ENCODE data around the gene GLE1. TPM values are rescaled to one million over a fixed set of nuclear protein-coding genes. Genes with fewer than 3 reads are reported as not detected.

GLE1 gene
- total RNA-seq (2014; rRNA removed; shearing (Covaris generic)): 39.0 and 45.0 TPM in 2 replicates
- 30.2 and 32.2 TPM in 2 replicates for polyA plus RNA-seq (2015; cell fraction: cytosol; rRNA removed)
- 47.2 and 48.1 TPM in 2 replicates for polyA plus RNA-seq (2015; cell fraction: nucleus; rRNA removed)

GRCh38 chr9:128504485-128505413 is at the start of gene GLE1:
Gene GLE1, plus strand, starts transcription at chr9:128504719. Its CDS starts 87 bp downstream, at chr9:128504806.
- DNase-seq (ENCODE audit: low read depth): peak; percentile 86

- DNase-seq (ENCODE audit: low read depth): no peak
These were observed 49.5 kb upstream of the GLE1 start for GRCh38 chr9:128454991-128455390.

DNA sequence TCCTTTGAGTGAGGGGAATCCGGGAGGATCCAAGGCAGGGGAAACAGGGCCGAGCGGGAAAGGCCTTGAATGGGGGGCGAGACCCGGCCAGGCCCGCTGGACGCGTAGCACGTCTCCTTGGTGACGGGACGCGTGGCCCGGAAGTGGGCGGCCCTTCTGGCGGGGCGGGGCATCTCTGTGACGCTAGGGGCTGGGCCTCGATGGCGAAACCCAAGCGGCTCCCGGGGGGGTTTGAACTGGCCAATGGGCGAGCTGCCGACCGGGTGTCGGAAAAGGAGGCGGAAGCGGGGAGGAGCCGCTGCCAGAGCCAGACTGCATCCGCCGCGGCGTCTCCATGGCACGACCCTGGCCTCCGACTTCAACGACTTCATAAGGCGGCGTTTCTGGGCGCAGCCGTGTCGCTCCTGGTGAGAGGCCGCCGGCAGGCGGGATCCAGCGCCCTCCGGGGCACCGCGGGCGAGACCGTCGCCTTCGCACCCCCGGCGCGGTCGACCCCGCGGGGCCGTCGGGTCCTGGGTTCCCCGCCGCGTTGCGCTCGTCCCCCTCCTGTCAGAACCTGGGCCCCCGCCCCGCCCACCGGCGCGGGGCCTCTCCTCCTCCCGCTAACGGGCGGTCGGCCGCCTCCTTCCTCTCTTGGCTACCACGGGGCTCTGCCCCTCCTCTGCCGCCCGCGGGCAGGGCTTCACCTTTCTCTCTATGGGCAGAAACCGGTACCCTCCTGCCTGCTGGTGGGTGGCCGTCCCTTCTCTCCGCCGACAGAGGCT is 48.5 kb upstream of the GLE1 start, which contains the start of gene ODF2:
ODF2 (plus strand) TSS at position 158 of the 764 bp plus-strand sequence; CDS start at position 244, 86 bp downstream.
- DNase-seq (ENCODE audit: low read depth): peak; percentile 96

DNA sequence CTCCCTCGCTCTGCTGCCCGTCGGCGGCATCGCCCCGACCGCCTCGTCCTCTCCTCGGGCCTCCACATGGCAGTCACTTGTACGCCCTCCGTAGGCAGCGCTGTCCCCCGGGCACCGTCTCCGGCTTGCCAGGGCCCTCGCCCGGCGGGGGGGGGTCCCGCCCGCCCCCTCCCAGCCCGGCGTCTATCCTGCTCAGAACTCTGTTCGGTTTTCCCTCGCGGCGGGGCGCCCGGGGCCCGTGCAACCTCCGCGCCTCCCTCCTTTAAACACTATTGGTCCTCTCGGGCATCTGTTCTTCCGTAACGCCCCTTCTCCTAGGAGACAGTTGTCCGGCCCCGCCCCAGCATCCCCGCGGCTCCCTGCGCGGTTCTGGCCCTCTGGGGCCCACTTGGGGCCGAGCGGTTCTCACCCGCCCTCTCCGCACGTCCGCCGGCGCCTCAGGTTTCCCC is 47.9 kb upstream of the GLE1 start:
- DNase-seq (ENCODE audit: low read depth): peak; percentile 70

DNA sequence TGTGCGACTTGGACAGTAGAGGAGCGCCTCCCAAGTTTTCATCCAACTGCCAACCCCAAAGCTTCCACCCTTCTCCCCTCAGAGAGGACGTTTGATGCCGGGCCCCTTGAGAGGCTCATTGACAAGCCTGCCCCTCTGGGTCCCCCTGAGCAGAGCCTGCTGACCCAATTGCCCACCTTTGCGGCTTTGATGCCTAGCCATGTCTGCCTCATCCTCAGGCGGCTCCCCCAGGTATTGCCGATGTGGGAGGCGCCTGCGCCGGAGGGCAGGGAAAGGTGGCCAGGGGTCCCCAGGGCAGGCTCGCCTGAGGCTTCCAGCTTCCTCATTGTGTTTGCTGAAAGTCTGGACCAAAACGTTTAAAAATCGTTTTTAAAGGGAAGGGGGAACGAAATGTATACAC is 47.3 kb upstream of the GLE1 start:
- no peak for DNase-seq (ENCODE audit: low read depth)

GRCh38 chr9:128459011-128459410 is 45.5 kb upstream of the GLE1 start:
- no peak for DNase-seq (ENCODE audit: low read depth)

- DNase-seq (ENCODE audit: low read depth): no peak
These were observed 35.4 kb upstream of the GLE1 start for GRCh38 chr9:128469070-128469469.

DNA sequence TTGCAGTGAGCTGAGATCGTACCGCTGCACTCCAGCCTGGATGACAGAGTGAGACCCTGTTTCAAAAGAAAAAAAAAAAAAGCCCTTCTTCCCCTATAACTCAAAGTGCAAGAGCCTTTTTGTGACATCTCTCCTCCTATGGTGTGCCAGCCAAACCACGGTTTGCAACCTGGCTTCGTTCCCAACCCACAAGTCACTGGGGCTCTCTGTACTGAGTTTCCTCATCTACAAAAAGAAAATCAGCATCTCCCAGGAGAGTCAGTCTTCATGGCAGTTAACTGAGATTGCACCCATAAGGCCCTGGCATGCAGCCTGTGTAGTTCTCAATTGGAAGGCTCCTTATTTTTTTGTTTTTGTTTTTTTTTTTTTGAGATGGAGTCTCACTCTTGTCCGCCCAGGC is 34.0 kb upstream of the GLE1 start:
- DNase-seq (ENCODE audit: low read depth): peak; percentile 42

DNA sequence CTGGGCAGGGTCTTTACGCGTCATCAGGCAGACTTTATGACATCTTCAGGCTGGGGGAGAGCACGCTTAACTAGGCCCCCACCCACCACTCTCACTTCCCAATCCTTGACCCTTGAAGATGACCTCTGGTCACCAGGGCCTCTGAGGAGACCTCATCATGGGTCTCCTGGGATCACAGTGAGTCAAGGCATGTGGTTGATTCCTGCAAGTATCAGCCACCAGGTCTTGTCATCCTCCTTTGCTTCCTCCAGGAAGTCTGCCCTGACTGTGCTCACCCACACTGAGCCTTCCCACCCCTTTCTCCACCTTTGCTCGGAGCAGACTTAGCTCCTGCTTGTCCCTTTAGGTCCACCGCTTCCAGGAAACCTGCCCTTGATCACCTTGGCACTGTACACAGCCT is 31.4 kb upstream of the GLE1 start:
- no peak for DNase-seq (ENCODE audit: low read depth)

- DNase-seq (ENCODE audit: low read depth): no peak
These were observed 28.7 kb upstream of the GLE1 start for GRCh38 chr9:128475867-128476266.

DNA sequence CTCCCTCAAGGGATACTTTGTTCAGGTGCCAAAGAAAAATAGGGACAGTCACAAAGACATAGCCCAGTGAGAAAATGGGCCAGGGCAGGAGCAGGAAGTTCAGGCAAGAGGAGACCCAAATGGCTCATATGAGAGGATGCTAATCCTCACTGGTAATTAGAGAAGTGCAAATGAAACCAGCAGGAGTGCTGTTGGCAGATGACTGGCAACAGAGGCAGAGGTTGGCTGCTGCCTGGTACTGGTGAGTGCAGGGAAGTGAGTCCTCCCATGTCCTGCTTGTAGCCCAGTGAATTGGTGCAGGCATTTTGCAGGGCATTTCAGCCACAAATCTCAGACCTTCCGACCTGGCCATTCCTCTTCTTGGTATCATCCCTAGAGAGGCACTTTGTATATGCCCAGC is 25.3 kb upstream of the GLE1 start:
- no peak for DNase-seq (ENCODE audit: low read depth)

DNA sequence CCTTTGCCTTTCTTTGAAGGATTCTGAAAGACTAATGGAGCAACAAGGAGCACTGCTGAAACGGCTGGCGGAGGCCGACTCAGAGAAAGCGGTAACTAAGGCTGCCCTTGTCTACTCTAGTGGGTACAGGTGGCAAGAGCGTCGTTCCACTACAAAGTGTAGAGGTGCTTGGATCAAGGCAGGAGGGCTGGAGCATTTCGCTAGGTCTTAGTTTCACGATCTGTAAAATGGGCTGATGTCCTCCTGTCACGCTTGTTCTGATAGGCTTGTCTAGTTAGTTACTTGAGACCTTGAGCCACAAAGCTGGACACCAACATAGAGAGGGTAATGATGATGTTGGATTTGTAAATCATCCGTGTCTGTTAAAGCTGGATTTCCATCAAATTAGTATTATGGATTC is 23.0 kb upstream of the GLE1 start:
- no peak for DNase-seq (ENCODE audit: low read depth)

- DNase-seq (ENCODE audit: low read depth): no peak
These were observed 22.3 kb upstream of the GLE1 start for GRCh38 chr9:128482186-128482585.

- DNase-seq (ENCODE audit: low read depth): no peak
These were observed 19.7 kb upstream of the GLE1 start for GRCh38 chr9:128484686-128485413.

- DNase-seq (ENCODE audit: low read depth): no peak
These were observed 19.1 kb upstream of the GLE1 start for GRCh38 chr9:128485414-128485855.

DNA sequence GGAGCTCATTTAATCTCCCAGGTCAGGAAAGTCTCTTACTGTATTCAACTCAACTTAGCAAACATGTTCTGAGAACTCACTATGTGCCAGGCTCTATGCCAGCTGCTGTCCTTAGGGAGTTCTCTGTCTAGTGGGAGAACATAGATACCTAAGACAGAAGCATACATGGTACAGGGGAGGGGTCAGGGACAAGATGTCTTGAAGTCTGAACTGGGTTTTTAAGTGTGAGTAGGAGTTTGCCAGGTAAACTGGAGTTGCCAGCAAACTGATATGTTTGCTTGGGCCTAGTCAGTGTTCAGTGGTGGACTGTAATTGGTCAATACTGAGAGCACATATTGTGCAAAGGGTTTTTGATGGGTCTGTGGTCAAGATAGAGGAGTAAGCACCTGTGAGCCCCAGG is 18.3 kb upstream of the GLE1 start:
- DNase-seq (ENCODE audit: low read depth): no peak

- DNase-seq (ENCODE audit: low read depth): no peak
These were observed 11.1 kb upstream of the GLE1 start for GRCh38 chr9:128493424-128493823.

DNA sequence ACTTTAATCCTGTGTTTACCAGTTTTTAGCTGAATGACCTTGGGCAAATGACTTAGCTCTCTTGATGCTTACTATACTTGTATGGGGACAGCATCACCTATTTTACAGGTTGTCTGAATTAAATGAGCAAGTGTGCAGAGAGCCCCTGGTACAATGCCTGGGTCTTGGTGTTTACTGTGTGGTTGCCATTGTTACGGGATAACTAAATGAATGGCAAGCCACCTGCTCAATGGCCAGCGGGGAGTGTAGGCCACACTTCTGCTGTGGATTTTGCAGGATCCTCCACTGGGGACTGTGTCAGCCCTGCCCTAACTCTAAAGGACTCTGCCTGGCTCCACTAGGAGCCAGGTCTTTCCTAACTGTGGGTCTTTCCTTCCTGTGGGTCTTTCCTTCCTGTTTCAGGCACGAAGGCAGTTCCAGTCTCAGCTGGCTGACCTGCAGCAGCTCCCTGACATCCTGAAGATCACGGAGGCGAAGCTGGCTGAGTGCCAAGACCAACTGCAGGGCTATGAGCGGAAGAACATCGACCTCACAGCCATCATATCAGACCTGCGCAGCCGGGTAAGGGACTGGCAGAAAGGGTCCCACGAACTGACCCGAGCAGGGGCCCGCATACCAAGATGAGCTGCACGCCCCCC is 10.3 kb upstream of the GLE1 start:
- no peak for DNase-seq (ENCODE audit: low read depth)

DNA sequence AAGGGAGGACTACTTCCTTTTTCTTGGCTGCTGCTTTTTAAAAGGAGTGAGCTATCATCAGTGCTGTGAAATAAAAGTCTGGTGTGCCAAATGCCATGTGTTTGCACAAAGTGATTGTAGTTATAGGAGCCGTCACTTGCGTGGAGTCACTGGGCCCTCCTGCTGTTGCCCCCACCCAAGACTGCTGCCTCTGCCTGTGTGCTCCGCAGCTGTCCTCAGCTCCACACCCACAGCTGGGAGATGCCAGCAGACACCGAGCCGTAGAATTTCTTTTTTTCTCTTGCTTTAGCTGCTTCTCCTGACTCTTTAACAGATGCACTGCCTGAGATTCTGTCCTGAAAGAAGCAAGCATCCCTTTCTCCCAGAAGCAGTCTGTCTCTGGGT is 9.8 kb upstream of the GLE1 start:
- DNase-seq (ENCODE audit: low read depth): no peak

DNA sequence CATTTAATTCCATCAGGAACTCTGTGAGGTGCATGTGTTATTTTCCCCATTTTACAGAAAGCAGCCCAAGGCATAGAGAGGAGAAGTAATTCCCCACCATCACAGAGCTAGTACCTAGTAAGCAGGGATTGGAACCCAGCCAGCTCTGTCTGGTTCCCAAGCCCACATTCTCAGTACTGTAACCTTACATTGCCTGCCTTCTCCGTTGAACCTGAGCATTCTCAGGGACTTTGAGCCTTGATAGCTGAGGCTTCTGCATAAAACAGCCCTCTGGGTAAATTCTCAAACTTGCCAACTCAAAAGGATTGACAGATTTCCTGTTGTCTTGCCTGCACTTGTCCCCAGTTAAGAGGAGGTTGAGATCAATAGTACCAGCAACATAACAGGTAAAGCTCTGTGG is 9.2 kb upstream of the GLE1 start:
- no peak for DNase-seq (ENCODE audit: low read depth)

Measured in HT1080 (cell line).